Bone marrow (tissue), 2 donors: Measurements from ENCODE around the gene ARL6IP1.
A peak's percentile ranks its signal among the peaks of the same experiment; 100 is the strongest.
"Not testable (repeated sequence)": the region's sequence is repeated elsewhere in the genome, so short reads cannot be mapped to it uniquely, and the experiment has no call there.

Experiments
- DNase-seq, 2 donors: peaks; one replicate each; lab custom pipeline; 2025; lab: John Stamatoyannopoulos, UW

ARL6IP1 gene

GRCh38 chr16:18799500-18799899 is 1.8 kb downstream of the ARL6IP1 start:
- DNase-seq: no peak

- DNase-seq: no peak
Observed at GRCh38 chr16:18797746-18798145, 3.6 kb downstream of the ARL6IP1 start.

GRCh38 chr16:18796377-18796776 is 5.0 kb downstream of the ARL6IP1 start:
- DNase-seq: no peak

- no peak for DNase-seq
Observed at GRCh38 chr16:18792836-18793433, 8.4 kb downstream of the ARL6IP1 start.

DNA sequence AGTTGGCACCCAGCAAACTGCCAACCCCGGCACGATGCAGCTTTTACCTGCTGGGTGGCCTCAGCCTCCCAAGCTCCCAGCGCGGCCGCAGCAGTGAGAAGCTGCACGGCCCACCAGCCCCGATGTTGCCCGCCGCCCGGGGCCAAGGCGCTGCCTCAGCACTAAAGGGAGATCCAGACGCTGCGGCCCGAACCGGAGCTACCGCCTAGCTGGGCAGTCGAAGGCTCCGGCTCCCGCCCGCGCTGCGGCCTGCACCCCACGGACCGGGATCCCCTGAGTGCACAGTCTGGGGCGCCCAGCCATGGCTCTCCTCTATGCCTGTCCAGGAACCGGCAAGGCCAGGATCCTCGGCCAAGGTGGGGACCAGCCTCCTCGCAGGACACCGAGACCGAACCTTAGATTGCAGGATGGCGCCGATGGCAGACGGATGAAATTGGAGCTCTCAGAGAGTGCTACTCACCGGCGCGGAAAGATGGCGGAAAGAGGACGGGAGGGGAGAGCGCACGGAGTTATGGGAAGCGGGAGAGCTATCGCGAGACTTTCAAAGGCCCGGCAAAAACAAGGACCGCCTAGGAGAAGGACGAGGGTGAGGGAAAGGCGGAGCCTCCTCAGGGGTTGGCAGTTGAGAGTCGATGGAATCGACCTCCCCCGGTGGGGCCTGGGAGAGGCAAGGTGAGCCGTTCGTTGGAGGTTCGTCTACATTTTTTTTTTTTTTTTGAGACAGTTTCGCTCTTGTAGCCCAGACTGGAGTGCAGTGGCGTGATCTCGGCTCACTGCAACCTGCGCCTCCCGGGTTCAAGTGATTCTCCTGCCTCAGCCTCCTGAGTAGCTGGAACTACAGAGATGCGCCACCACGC is 11.3 kb downstream of the ARL6IP1 start, which contains the start of gene RPS15A:
TSS of gene RPS15A (minus strand) at position 485 of the 857 bp plus-strand sequence. CDS start 1,221 bp downstream, outside the sequence.
- peak; percentile 75 to 95 for DNase-seq

DNA sequence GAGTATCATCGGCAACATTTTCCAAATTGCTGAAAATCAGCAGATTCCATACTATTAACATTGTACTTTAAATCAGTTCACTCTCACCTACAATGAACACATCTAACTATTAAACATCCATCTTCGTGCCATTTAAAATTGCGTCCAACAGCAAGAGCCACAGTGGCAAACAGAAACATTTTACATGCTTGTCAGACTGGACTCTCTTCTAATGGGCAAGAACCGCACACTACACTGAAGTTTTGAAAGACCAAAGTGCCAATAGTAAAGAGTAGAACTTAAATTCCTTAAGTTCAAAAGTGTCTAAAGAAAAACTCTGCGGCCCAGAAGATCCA is 11.9 kb downstream of the ARL6IP1 start:
- no peak for DNase-seq

DNA sequence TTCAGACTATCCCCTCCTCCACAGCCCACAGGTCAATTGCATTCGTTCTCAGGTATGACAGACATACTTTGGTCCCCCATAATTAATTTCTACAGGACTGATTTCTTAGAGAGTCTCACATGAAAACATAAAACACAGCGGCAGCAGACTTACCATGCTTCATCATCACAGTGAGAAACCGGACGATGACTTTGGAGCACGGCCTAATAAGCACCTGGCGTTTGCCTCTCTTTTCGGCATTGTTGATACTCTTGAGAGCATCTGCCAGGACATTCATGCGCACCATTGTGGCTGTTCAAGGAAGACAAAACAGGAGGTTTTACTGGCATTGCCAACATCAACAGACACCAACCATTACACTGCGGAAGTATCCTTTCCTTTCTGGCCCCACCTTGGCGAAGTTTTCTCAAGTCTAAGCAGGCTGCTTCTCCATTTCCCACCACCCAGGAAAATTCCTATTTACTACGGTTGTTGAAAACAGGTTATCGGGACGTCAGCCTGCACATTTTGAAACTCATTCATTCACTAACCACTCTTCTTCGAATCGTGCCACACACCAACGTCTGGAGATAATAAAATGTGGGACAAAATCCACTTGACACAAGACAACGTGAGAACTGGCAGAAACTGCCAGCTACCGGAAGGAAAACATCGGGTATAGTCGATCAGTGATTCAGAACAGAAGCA is 12.4 kb downstream of the ARL6IP1 start:
- DNase-seq: no peak

- DNase-seq: no peak
Observed at GRCh38 chr16:18784917-18785623, 16.3 kb downstream of the ARL6IP1 start.

GRCh38 chr16:18783430-18784341 is 17.7 kb downstream of the ARL6IP1 start:
- no peak for DNase-seq

DNA sequence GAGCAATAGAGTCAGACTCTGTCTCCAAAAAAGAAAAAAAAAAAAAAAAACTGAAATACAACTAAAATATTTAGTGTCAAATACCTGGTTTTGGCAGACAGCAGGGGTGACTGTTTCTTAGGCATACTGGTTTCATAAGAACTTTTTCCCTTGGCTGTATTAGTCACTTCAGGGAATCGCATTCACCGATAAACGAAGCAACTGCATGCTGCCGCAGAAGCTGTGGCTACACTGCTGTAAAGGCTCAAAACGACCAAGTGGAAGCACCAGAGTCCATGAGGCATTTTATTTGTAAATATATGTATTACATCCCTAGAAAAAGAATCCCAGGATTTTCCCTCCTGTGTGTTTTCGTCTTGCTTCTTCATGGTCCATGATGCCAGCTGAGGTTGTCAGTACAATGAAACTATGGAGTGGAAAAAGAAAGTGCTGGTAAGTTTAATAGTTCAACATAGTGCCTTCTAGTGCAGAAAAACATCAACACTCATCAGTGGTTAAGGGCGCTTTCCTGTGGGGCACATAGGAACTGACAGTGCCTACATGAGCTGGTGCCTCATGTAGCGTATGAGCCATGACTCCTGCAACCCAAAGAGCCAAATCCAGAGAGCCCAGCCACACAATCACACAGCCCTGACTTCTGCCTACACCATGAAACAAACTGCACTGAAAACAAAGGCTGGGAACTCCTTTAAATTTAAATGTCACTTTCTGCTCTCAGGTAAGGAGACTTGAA is 18.5 kb downstream of the ARL6IP1 start:
- no peak for DNase-seq

DNA sequence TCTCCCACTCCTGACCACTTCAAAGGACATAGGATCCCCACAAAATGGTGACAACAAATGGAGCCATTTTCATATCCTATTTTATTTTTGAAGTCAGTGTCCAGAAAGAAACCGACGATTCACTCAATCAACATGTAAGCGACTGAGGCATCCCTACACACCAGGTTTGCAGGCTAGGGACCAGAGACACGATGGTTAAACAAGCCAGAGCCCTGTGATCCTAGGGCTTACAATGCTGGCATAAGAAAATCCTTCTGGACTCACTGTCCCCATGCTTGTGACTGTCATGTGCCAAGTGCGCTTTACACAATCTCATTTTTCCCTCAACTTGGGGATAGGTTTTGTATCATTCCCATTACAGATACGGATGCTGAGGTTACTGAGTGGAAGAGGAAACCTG is 20.1 kb downstream of the ARL6IP1 start:
- DNase-seq: not testable (repeated sequence)

DNA sequence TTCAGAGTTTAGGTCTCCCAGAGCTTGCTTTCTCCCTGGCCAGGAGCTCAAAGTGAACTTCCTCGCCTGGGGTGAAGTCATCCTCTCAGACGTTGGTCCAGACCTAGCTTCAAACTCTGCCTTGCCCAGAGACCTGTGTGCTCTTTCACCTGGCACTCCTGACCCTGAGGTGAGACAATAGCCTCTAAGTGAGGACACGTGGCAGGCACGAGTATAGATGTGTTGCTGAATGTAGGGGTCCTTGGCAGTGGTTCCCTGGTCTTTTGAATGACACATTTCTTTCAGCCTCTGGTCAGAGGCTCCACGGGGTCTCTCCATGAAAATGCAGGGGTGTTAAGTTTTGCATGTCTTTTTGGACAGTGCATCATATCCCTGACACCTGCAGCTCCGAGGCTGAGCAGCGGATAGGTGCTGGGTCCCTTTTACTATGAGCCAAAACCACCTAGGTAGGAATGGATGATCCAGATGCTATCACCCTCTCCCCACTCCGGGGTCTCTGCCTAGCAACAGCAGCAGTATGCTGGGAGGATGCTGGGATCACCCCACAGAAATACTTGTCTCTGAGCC is 20.8 kb downstream of the ARL6IP1 start:
- DNase-seq: not testable (repeated sequence)

DNA sequence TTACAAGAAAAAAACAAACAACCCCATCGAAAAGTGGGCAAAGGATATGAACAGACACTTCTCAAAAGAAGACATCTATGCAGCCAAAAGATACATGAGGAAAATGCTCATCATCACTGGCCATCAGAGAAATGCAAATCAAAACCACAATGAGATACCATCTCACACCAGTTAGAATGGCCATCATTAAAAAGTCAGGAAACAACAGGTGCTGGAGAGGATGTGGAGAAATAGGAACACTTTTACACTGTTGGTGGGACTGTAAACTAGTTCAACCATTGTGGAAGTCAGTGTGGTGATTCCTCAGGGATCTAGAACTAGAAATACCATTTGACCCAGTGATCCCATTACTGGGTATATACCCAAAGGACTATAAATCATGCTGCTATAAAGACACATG is 23.7 kb downstream of the ARL6IP1 start:
- not testable (repeated sequence) for DNase-seq

GRCh38 chr16:18776334-18776733 is 25.0 kb downstream of the ARL6IP1 start:
- DNase-seq: not testable (repeated sequence)

DNA sequence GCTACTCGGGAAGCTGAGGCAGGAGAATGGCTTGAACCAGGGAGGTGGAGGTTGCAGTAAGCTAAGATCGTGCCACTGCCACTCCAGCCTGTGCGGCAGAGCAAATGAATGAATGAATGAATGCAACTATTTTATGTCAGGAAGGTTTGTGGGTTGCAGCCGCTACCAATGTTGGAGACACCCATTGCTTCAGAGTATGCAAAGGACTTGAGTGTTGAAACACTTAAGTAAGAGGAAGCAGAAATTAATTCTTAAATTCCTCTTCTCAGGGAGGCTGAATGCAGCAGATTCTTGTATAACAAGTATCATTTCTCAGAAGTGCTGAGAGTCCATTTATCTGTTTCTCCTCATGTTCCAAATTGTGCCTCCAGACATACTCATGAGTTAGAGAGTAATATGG is 26.7 kb downstream of the ARL6IP1 start:
- not testable (repeated sequence) for DNase-seq

DNA sequence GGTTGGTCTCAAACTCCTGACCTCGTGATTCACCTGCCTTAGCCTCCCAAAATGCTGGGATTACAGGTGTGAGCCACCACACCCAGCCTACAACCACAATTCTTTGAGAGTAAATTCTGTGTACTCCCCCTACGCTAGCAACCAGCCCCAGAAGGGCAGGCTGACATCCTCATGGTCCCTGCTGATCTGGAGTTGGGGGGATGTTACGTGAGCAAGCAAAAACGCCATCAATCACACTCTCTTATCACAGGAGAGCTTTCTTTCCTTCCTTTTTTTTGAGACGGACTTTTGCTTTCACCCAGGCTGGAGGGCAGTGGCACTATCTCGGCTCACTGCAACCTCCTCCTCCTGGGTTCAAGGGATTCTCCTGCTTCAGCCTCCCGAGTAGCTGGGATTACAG is 29.2 kb downstream of the ARL6IP1 start:
- DNase-seq: not testable (repeated sequence)

GRCh38 chr16:18770336-18770962 is 30.9 kb downstream of the ARL6IP1 start:
- not testable (repeated sequence) for DNase-seq

DNA sequence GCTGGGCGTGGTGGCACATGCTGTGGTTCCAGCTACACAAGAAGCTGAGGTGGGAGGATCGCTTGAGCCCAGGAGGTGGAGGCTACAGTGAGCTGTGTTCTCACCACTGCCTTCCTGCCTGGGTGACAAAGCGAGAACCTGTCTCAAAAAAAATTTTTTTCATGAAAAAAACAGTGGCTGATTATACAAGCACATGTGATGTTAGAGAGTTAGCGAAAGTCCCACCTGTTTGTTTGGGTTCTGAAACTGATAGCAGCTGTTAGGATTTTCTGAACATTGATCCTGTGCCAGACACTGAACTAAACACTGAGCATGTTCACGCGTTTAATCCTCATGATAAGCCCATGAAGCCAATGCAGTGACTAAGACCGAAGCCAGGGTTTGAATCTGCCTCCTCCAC is 34.1 kb downstream of the ARL6IP1 start:
- DNase-seq: not testable (repeated sequence)

- not testable (repeated sequence) for DNase-seq
Observed at GRCh38 chr16:18762713-18763112, 38.6 kb downstream of the ARL6IP1 start.
